Measurements from ENCODE around the gene EPG5.
"Not testable (repeated sequence)": the region's sequence is repeated elsewhere in the genome, so short reads cannot be mapped to it uniquely, and the experiment has no call there.

The EPG5 gene

DNA sequence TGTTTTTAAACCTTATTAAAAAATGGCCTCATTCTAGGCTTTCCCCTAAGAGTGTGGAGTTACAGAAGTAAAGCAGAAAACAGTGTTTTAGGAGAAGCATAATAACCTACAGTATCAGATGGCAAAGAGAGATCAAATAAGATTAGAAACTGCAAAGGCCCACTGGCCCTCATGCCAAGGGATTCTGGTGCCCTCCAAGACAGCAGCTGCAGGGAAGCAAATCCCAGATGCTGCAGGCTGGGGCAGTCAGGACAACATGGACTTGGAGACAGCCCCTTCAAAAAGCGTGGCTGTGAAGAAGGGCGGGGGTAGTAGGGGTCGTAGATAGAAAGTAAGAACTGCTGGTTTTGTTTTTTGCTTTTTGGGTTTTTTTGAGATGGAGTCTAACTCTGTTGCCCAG is 28.3 kb upstream of the EPG5 start:
- TF ChIP-seq, protein P1, sequence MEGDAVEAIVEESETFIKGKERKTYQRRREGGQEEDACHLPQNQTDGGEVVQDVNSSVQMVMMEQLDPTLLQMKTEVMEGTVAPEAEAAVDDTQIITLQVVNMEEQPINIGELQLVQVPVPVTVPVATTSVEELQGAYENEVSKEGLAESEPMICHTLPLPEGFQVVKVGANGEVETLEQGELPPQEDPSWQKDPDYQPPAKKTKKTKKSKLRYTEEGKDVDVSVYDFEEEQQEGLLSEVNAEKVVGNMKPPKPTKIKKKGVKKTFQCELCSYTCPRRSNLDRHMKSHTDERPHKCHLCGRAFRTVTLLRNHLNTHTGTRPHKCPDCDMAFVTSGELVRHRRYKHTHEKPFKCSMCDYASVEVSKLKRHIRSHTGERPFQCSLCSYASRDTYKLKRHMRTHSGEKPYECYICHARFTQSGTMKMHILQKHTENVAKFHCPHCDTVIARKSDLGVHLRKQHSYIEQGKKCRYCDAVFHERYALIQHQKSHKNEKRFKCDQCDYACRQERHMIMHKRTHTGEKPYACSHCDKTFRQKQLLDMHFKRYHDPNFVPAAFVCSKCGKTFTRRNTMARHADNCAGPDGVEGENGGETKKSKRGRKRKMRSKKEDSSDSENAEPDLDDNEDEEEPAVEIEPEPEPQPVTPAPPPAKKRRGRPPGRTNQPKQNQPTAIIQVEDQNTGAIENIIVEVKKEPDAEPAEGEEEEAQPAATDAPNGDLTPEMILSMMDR (IDR thresholded peaks at IDR 0.05; ENCODE audit: low read depth, low read length) = no peak
- no peak overlapping the region for H3K4me3 ChIP-seq (replicated peaks in 1 of 2; ENCODE audit: low read depth in 2 of 2, low read length in 2 of 2)
- no peak for DNase-seq (ENCODE audit: low read depth in 2 of 2)

DNA sequence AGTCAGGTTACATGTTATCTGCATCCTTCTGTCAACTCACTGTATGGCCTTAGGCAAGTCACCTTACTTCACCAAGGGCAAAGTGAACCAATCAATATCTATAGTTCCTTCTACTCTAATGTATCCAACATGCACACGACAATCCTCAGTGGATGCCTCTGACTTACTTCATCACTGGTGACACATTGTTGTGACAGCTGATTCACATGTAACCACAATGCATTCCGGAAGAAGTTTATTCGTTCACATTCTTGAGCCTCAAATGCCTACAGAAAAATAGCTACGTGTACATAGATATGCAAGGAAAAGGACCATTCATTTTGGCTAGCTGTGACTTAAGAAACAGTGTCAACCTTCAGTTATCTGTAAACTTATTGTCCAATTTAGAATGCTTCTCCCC is 26.3 kb upstream of the EPG5 start:
- TF ChIP-seq, protein P1 (IDR thresholded peaks at IDR 0.05; ENCODE audit: low read depth, low read length) = no peak
- DNase-seq (ENCODE audit: low read depth in 2 of 2) = peak; percentile 38 to 94
- H3K4me3 ChIP-seq (replicated peaks in 1 of 2; ENCODE audit: low read depth in 2 of 2, low read length in 2 of 2) = no peak overlapping the region

DNA sequence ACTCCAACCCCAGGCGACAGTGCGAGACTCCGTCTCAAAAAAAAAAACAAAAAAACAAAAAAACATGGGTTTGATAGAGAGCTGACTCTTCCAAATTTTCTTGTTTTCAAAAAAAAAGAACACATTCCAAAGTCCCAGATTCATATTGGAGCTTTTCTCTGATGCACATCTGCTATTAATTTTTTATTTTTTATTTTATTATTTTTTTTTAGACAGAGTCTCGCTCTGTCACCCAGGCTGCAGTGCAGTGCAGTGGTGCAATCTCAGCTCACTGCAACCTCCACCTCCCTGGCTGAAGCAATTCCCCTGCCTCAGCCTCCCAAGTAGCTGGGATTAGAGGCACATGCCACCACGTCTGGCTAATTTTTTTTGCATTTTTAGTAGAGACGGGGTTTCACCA is 25.4 kb upstream of the EPG5 start:
- DNase-seq (ENCODE audit: low read depth in 2 of 2) = peak in 1 of 2 donors; percentile 6
- H3K4me3 ChIP-seq (replicated peaks in 1 of 2; ENCODE audit: low read depth in 2 of 2, low read length in 2 of 2) = not testable (repeated sequence)

DNA sequence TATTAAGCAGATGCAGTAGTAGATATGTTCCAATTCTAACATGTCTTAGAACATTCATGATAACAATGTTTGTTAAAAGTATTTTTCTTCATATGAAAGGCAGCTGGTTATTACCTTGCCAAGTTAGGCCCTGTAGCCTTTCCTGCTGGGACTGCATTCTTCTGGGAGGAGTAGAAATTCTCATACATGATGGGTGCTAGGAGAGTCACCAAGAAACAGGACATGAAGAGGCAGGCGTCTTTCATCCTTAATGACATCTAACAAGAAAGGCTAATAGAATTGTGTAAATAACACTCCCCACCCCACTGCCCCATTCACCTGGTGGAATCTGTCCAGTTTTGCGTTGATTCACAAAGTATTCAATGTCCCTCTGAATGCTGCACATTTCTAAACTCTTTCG is 24.7 kb upstream of the EPG5 start:
- TF ChIP-seq, protein P1 (IDR thresholded peaks at IDR 0.05; ENCODE audit: low read depth, low read length) = no peak
- no peak for DNase-seq (ENCODE audit: low read depth in 2 of 2)
- H3K4me3 ChIP-seq (replicated peaks in 1 of 2; ENCODE audit: low read depth in 2 of 2, low read length in 2 of 2) = no peak overlapping the region

DNA sequence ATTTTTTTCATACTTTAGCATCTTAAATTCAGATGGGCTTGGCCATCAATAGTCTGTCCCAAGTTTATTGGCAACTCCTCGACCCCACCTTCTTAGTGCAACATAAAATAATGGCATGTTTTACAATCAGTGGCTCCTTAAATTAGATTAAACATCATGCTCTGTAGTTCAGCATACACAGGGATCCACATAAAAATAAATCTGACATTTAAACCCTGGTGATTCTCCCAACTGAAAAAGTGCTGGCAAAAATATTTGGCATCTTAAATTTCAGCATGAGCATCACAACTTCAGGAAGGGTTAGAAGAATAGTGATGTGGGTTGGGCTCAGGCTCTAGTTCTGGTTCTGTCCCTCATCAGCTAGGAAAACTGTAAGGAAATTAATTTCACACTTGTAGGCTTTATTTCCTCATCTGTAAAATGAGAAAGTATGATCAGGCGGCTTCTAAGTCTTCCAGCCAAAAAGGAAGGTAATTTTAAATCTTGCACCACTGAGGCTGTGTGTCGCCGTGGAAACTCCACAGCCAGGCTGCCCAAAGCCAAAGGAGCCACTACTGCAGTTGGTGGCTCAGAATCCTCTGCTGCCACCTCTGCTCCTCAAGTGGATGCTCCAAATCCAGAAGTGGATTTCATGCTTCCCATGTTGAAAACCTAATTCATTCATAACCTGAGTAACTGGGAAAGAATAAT is 17.6 kb upstream of the EPG5 start:
- DNase-seq (ENCODE audit: low read depth in 2 of 2) = no peak
- H3K4me3 ChIP-seq (replicated peaks in 1 of 2; ENCODE audit: low read depth in 2 of 2, low read length in 2 of 2) = no peak overlapping the region
- TF ChIP-seq, protein P1 (IDR thresholded peaks at IDR 0.05; ENCODE audit: low read depth, low read length) = no peak

DNA sequence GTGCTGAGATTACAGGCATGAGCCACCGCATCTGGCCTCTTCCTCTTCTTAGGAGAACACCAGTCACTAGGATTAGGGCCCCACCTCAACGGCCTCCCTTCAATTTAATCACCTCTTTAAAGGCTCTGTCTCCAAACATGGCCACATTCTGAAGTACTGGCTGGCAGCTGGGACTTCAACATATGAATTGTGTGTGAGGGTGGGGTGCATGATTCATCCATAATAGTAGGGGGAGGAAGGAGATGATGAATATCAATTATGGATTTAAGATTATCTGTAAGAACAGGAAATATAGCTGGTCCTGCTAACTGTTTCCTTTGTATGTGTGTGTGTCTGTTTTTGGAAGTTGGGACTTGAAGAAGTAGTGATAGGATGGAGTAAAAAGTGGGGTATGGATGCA is 14.7 kb upstream of the EPG5 start:
- no peak for DNase-seq (ENCODE audit: low read depth in 2 of 2)
- TF ChIP-seq, protein P1 (IDR thresholded peaks at IDR 0.05; ENCODE audit: low read depth, low read length) = no peak
- H3K4me3 ChIP-seq (replicated peaks in 1 of 2; ENCODE audit: low read depth in 2 of 2, low read length in 2 of 2) = no peak overlapping the region

DNA sequence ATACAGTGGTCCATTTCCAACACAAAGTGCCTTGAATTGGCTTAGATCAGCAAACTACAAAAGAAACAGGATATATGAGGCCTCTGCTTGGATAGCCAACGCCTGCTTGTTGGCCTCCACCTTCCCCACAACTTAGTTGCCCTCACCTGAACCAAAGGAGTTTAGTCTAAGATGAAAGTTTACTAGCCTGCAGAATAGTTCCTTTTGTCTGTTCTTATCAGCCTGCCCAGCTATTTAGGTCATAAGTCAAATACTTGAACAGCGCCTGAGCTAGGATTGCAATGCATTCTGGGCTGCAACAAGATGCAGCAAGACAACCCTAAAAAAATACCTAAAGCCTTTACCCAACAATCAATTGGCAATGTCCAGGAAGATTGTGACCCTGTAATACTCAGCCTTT is 13.1 kb upstream of the EPG5 start:
- DNase-seq (ENCODE audit: low read depth in 2 of 2) = peak in 1 of 2 donors; percentile 15
- H3K4me3 ChIP-seq (replicated peaks in 1 of 2; ENCODE audit: low read depth in 2 of 2, low read length in 2 of 2) = no peak overlapping the region
- TF ChIP-seq, protein P1 (IDR thresholded peaks at IDR 0.05; ENCODE audit: low read depth, low read length) = no peak
